Gastroesophageal sphincter (tissue), 4 donors: ENCODE measurements around the gene SETD1A. TPM values are rescaled to one million over a fixed set of nuclear protein-coding genes. Genes with fewer than 3 reads are reported as not detected.
A peak's percentile ranks its signal among the peaks of the same experiment; 100 is the strongest.

Experiments used
- ATAC-seq: fragments of 150-250 bp; one replicate; pipeline ENCODE4 v1.9.1; 2016; ENCODE audit warnings: mild to moderate bottlenecking, moderate library complexity
- H3K27ac ChIP-seq, 4 donors: fragments of 200-600 bp; sonication (generic) in 3 of 4; 1 replicate in 3 of 4; 2 replicates in 1 of 4; pipeline ENCODE4 v1.5.1; 2016 to 2019
- H3K27me3 ChIP-seq: fragments of 200-600 bp; sonication (generic); one replicate; pipeline ENCODE4 v1.5.1; 2019
- H3K36me3 ChIP-seq, 2 donors: fragments of 200-600 bp; sonication (generic); one replicate each; pipeline ENCODE4 v1.5.1; 2019; ENCODE audit warnings: control low read depth in 1 of 2
- H3K4me1 ChIP-seq, 3 donors: fragments of 200-600 bp; sonication (generic); 1 replicate in 2 of 3; 2 replicates in 1 of 3; pipeline ENCODE4 v1.5.1; 2016 to 2019; ENCODE audit warnings: control low read depth in 2 of 3
- H3K4me3 ChIP-seq, 2 donors: fragments of 200-600 bp; sonication (generic); one replicate each; pipeline ENCODE4 v1.5.1; 2019; ENCODE audit warnings: mild to moderate bottlenecking in 1 of 2, moderate library complexity in 1 of 2
- H3K9me3 ChIP-seq, 3 donors: fragments of 200-600 bp; sonication (generic); one replicate each; pipeline ENCODE4 v1.5.1; 2017 to 2019; ENCODE audit warnings: control low read depth in 2 of 3
- EP300 ChIP-seq: sonication (generic); formaldehyde crosslinking; IDR thresholded peaks from one replicate; pipeline ENCODE4 v1.6.1; 2017; ENCODE audit warnings: antibody characterized with exemption, mild to moderate bottlenecking
- POLR2A ChIP-seq, 2 donors: fragments of 450-650 bp; IDR thresholded peaks; one replicate each; pipeline ENCODE4 v1.6.1; 2017; ENCODE audit warnings: antibody characterized with exemption in 2 of 2, mild to moderate bottlenecking in 2 of 2, moderate library complexity in 1 of 2
- POLR2AphosphoS5 ChIP-seq: sonication (generic); formaldehyde crosslinking; IDR thresholded peaks from one replicate; pipeline ENCODE4 v1.6.1; 2017; ENCODE audit warnings: antibody characterized with exemption
- WGBS, 2 donors: methylation state at CpG; one replicate each; pipeline ENCODE4 v1.1.5; 2018; ENCODE audit warnings: low coverage in 1 of 2; 5-methylcytosine and 5-hydroxymethylcytosine counted together
- total RNA-seq, 4 donors: library from RNA; depleted of rRNA; stranded (reverse); fragments of >200 nt; gene quantifications; one replicate each; pipeline ENCODE4 v1.1.0, GENCODE V29; 2016
- TF ChIP-seq, protein P1 (sequence below), 4 experiments: fragments of 200-600 bp in 2 of 4; fragments of 450-650 bp in 2 of 4; sonication (generic) in 1 of 4; IDR thresholded peaks; one replicate each; pipeline ENCODE4 v1.5.1; 2017 to 2019; ENCODE audit warnings: antibody characterized with exemption in 4 of 4, mild to moderate bottlenecking in 2 of 4, moderate library complexity in 2 of 4

SETD1A gene
- total RNA-seq = 10 to 100 TPM in 2 of 4 donors, 1 to 10 TPM in 2; 5.5 to 12.9 (median 10.1) TPM

- Histone ChIP-seq H3K27me3 (no peaks in the 10 kb centered on the region), H3K4me1 (peaks cover 0 to 45% (median 24%) of the 10 kb centered on the region in 3 donors), H3K36me3 (peaks cover 0 to 43% of the 10 kb centered on the region in 2 donors), H3K9me3 (no peaks in the 10 kb centered on the region), H3K4me3 (peak within 1 kb of the TSS; percentile 83 to 88), H3K27ac (peak within 1 kb of the TSS; percentile 92 to 98 (median 95))
- peak; percentile 93 for ATAC-seq
- TF ChIP-seq, protein P1, sequence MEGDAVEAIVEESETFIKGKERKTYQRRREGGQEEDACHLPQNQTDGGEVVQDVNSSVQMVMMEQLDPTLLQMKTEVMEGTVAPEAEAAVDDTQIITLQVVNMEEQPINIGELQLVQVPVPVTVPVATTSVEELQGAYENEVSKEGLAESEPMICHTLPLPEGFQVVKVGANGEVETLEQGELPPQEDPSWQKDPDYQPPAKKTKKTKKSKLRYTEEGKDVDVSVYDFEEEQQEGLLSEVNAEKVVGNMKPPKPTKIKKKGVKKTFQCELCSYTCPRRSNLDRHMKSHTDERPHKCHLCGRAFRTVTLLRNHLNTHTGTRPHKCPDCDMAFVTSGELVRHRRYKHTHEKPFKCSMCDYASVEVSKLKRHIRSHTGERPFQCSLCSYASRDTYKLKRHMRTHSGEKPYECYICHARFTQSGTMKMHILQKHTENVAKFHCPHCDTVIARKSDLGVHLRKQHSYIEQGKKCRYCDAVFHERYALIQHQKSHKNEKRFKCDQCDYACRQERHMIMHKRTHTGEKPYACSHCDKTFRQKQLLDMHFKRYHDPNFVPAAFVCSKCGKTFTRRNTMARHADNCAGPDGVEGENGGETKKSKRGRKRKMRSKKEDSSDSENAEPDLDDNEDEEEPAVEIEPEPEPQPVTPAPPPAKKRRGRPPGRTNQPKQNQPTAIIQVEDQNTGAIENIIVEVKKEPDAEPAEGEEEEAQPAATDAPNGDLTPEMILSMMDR (IDR thresholded peaks at IDR 0.05) = peak in 2 of 4 experiments; percentile 2 to 16
- TF ChIP-seq POLR2A (IDR thresholded peaks at IDR 0.05) (peak; percentile 52 to 58), EP300 (no peak), POLR2AphosphoS5 (peak; percentile 69)
- WGBS, 2 donors = 7 to 10% methylated on average over 4 to 7 of the region's 85 CpGs
Measured at GRCh38 chr16:30957456-30958174, at the start of gene SETD1A. TSS of gene SETD1A (plus strand) at chr16:30957754. CDS start at chr16:30958732, 978 bp downstream.

- H3K9me3 ChIP-seq = no peaks in the 10 kb centered on the region
- 67 to 93% methylated on average over 3 of the region's 18 CpGs for WGBS, 2 donors
- TF ChIP-seq EP300 (no peak), POLR2AphosphoS5 (no peak), POLR2A (IDR thresholded peaks at IDR 0.05) (no peak)
- TF ChIP-seq, protein P1 (IDR thresholded peaks at IDR 0.05) = no peak
- no peaks in the 10 kb centered on the region for H3K27me3 ChIP-seq
- no peaks in the 10 kb centered on the region for H3K4me1 ChIP-seq
- no peak for ATAC-seq
- no peak overlapping the region for H3K27ac ChIP-seq
- H3K36me3 ChIP-seq = no peaks in the 10 kb centered on the region
- no peak overlapping the region for H3K4me3 ChIP-seq
Measured at GRCh38 chr16:30910427-30911029, 47.0 kb upstream of the SETD1A start.

GRCh38 chr16:30912794-30913412 lies 44.7 kb upstream of the SETD1A start:
- Histone ChIP-seq H3K4me1 (no peaks in the 10 kb centered on the region), H3K27me3 (no peaks in the 10 kb centered on the region), H3K36me3 (no peaks in the 10 kb centered on the region), H3K9me3 (no peaks in the 10 kb centered on the region), H3K4me3 (no peak overlapping the region), H3K27ac (no peak overlapping the region)
- TF ChIP-seq, protein P1 (IDR thresholded peaks at IDR 0.05) = no peak
- no peak for TF ChIP-seq POLR2A (IDR thresholded peaks at IDR 0.05)
- no peak for ATAC-seq
- WGBS, 2 donors = 89 to 93% methylated on average over 5 to 6 of the region's 6 CpGs

DNA sequence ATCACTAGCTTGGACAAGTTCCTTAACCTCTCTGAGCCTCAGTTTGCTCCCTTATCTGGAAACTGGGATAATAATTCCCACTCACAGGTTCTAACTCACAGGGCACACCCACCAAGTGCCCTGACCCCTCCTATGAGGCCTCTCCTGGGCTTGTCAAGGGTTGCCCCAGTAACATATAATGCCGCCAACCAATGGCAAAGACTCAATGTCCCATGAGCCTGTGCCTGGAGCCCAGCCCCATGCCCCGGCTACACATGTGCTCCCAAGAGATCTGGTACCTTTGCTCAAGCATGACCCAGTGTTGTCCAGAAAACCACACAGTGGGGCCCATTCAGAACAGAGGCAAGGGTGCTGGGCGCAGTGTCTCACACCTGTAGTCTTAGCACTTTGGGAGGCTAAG lies 42.7 kb upstream of the SETD1A start:
- no peak overlapping the region for H3K4me3 ChIP-seq
- WGBS, 2 donors = no CpG with 5 or more reads among the region's 3 CpGs
- no peak overlapping the region for H3K27ac ChIP-seq
- H3K36me3 ChIP-seq = no peaks in the 10 kb centered on the region
- TF ChIP-seq EP300 (no peak), POLR2A (IDR thresholded peaks at IDR 0.05) (no peak), POLR2AphosphoS5 (no peak)
- TF ChIP-seq, protein P1 (IDR thresholded peaks at IDR 0.05) = no peak
- no peaks in the 10 kb centered on the region for H3K4me1 ChIP-seq
- ATAC-seq = no peak
- no peaks in the 10 kb centered on the region for H3K9me3 ChIP-seq
- no peaks in the 10 kb centered on the region for H3K27me3 ChIP-seq
